C4-2B (cell line): ENCODE measurements around the gene ADCY2.

Experiments
- ZFX ChIP-seq: fragments of 450-650 bp; IDR thresholded peaks from 2 replicates; pipeline ENCODE4 v1.6.1; 2017
- TF ChIP-seq, protein P1 (sequence below): fragments of 450-650 bp; conservative IDR thresholded peaks from 2 replicates; pipeline ENCODE4 v1.5.1; 2017; ENCODE audit warnings: mild to moderate bottlenecking

DNA sequence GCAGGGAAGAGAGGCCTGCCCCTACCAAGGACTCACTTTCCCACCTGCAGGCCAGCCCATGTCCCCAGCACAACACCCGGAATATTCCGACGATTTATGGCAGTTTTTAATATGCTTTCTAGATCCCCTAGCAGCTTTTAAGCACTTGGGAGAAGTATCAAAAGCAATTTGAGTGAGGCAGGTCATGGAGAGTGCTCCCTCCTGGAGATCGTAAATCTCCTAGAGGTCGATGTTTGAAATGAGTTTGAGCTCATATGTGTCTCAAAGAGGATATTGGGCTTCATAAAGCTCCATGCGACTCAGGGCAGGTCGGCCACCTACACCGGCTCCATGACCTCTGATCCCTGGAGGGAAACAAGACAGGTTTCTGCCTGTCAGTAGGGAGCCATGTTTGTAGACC, 427.7 kb downstream of the ADCY2 start:
- TF ChIP-seq, protein P1, sequence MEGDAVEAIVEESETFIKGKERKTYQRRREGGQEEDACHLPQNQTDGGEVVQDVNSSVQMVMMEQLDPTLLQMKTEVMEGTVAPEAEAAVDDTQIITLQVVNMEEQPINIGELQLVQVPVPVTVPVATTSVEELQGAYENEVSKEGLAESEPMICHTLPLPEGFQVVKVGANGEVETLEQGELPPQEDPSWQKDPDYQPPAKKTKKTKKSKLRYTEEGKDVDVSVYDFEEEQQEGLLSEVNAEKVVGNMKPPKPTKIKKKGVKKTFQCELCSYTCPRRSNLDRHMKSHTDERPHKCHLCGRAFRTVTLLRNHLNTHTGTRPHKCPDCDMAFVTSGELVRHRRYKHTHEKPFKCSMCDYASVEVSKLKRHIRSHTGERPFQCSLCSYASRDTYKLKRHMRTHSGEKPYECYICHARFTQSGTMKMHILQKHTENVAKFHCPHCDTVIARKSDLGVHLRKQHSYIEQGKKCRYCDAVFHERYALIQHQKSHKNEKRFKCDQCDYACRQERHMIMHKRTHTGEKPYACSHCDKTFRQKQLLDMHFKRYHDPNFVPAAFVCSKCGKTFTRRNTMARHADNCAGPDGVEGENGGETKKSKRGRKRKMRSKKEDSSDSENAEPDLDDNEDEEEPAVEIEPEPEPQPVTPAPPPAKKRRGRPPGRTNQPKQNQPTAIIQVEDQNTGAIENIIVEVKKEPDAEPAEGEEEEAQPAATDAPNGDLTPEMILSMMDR = no peak
- TF ChIP-seq ZFX = no peak
